Mammary epithelial cell (primary cell): ENCODE results near the gene SEMA6A.

Source experiments
- CTCF ChIP-seq, 2 donors: IDR thresholded peaks in 1 of 2; conservative IDR thresholded peaks in 1 of 2; 2 replicates each; pipeline ENCODE4 v1.5.1; 2011 to 2012; ENCODE audit warnings: inconsistent platforms in 2 of 2, low read length in 2 of 2, mild to moderate bottlenecking in 2 of 2, control low read depth in 1 of 2, low read depth in 1 of 2; ENCODE audit not compliant: insufficient read depth in 1 of 2; ENCODE audit errors: extremely low read depth in 1 of 2
- EZH2 ChIP-seq: IDR thresholded peaks from 2 replicates; pipeline ENCODE4 v1.6.1; 2012; ENCODE audit warnings: low read length, inconsistent platforms, borderline replicate concordance

- TF ChIP-seq CTCF (conservative IDR thresholded peaks at IDR 0.05 in 1 of 2, IDR thresholded peaks at IDR 0.05 in 1 of 2; ENCODE audit: extremely low read depth in 1 of 2, insufficient read depth in 1 of 2, low read depth in 1 of 2, low read length in 2 of 2) (no peak), EZH2 (no peak)
Observed at GRCh38 chr5:116498503-116499048, 76.0 kb downstream of the SEMA6A start.
